Skin of body (tissue), 2 donors: Measurements from ENCODE around the gene GRIN2C. TPM values are rescaled to one million over a fixed set of nuclear protein-coding genes. Genes with fewer than 3 reads are reported as not detected.

Source experiments
- DNase-seq: peaks from one replicate; lab custom pipeline; 2025; lab: John Stamatoyannopoulos, UW
- total RNA-seq: library from RNA; depleted of rRNA; stranded (reverse); fragments of >200 nt; gene quantifications from one replicate; pipeline ENCODE4 v1.2.3, GENCODE V29; 2014

Gene GRIN2C
- total RNA-seq, 1 donor from 2014 or later: 0.69 TPM

- DNase-seq: no peak
Observed at GRCh38 chr17:74803388-74803930, 56.2 kb downstream of the GRIN2C start.

GRCh38 chr17:74801896-74802295, 57.8 kb downstream of the GRIN2C start:
- no peak for DNase-seq

- DNase-seq: no peak
Observed at GRCh38 chr17:74800531-74800930, 59.2 kb downstream of the GRIN2C start.

- DNase-seq: no peak
Observed at GRCh38 chr17:74799097-74799496, 60.6 kb downstream of the GRIN2C start.

- no peak for DNase-seq
Observed at GRCh38 chr17:74798239-74798707, 61.4 kb downstream of the GRIN2C start.

GRCh38 chr17:74797824-74798223, 61.9 kb downstream of the GRIN2C start:
- no peak for DNase-seq

- no peak for DNase-seq
Observed at GRCh38 chr17:74796866-74797265, 62.8 kb downstream of the GRIN2C start.

GRCh38 chr17:74796211-74796610, 63.5 kb downstream of the GRIN2C start:
- DNase-seq: no peak

- DNase-seq: no peak
Observed at GRCh38 chr17:74795327-74796020, 64.2 kb downstream of the GRIN2C start.

GRCh38 chr17:74792586-74793105, 67.0 kb downstream of the GRIN2C start:
- DNase-seq: no peak

Other genes with a start within 250 kb of the GRIN2C start
- 1.2 TPM for gene CD300E, start 236.1 kb downstream of the GRIN2C start, total RNA-seq
- 0.49 TPM for gene CD300LF, start 147.0 kb downstream of the GRIN2C start, total RNA-seq
- 0.69 TPM for gene RAB37, start 122.6 kb downstream of the GRIN2C start, total RNA-seq
- 7.5 TPM for gene NHERF1, start 111.3 kb downstream of the GRIN2C start, total RNA-seq
- 26.2 TPM for gene NAT9, start 83.5 kb downstream of the GRIN2C start, total RNA-seq
- gene FDXR, start 13.1 kb upstream of the GRIN2C start, total RNA-seq: 5.6 TPM
- 2.6 TPM for gene FADS6, start 33.7 kb upstream of the GRIN2C start, total RNA-seq
- 1.1 TPM for gene USH1G, start 63.4 kb upstream of the GRIN2C start, total RNA-seq
- not detected for gene OTOP2, start 64.4 kb upstream of the GRIN2C start, total RNA-seq
- not detected for gene OTOP3, start 76.0 kb upstream of the GRIN2C start, total RNA-seq
- 4.0 TPM for gene HID1, start 112.9 kb upstream of the GRIN2C start, total RNA-seq
- 3.6 TPM for gene CDR2L, start 127.7 kb upstream of the GRIN2C start, total RNA-seq
- 18.1 TPM for gene MRPL58, start 152.8 kb upstream of the GRIN2C start, total RNA-seq
- 153 TPM for gene ATP5PD, start 187.1 kb upstream of the GRIN2C start, total RNA-seq
- gene KCTD2, start 187.3 kb upstream of the GRIN2C start, total RNA-seq: 11.6 TPM
- 8.7 TPM for gene SLC16A5, start 228.1 kb upstream of the GRIN2C start, total RNA-seq